Gastrocnemius medialis (tissue), 4 donors: ENCODE results near the gene OSTM1. TPM values are rescaled to one million over a fixed set of nuclear protein-coding genes. Genes with fewer than 3 reads are reported as not detected.

Experiments
- ATAC-seq, 2 donors: fragments of 150-250 bp; one replicate each; pipeline ENCODE4 v1.9.1; 2016
- DNase-seq, 2 donors: peaks; one replicate each; pipeline ENCODE4 v3.0.0-alpha.2; 2019
- H3K27ac ChIP-seq, 4 donors: fragments of 200-600 bp; sonication (generic); 1 replicate in 1 of 4; 2 replicates in 3 of 4; pipeline ENCODE4 v1.5.1; 2016 to 2018; ENCODE audit warnings: mild to moderate bottlenecking in 2 of 4, moderate library complexity in 1 of 4
- H3K27me3 ChIP-seq, 3 donors: fragments of 200-600 bp; sonication (generic) in 2 of 3; 1 replicate in 1 of 3; 2 replicates in 2 of 3; pipeline versions ENCODE4 v1.5.1 to v1.6.0; 2016 to 2019; ENCODE audit warnings: mild to moderate bottlenecking in 1 of 3, moderate library complexity in 1 of 3
- H3K36me3 ChIP-seq, 2 donors: fragments of 200-600 bp; sonication (generic) in 1 of 2; one replicate each; pipeline ENCODE4 v1.5.1; 2017 to 2018
- H3K4me1 ChIP-seq, 2 donors: fragments of 200-600 bp; sonication (generic) in 1 of 2; one replicate each; pipeline ENCODE4 v1.5.1; 2016 to 2017; ENCODE audit warnings: mild to moderate bottlenecking in 2 of 2
- H3K4me3 ChIP-seq, 4 donors: fragments of 200-600 bp; sonication (generic) in 3 of 4; 1 replicate in 1 of 4; 2 replicates in 3 of 4; pipeline ENCODE4 v1.5.1; 2016 to 2019; ENCODE audit warnings: mild to moderate bottlenecking in 2 of 4
- H3K9me3 ChIP-seq, 3 donors: fragments of 200-600 bp; sonication (generic) in 2 of 3; 1 replicate in 1 of 3; 2 replicates in 2 of 3; pipeline ENCODE4 v1.5.1; 2016 to 2019
- POLR2A ChIP-seq, 2 donors: fragments of 450-650 bp; IDR thresholded peaks; one replicate each; pipeline ENCODE4 v1.6.1; 2017; ENCODE audit warnings: antibody characterized with exemption in 2 of 2, mild to moderate bottlenecking in 2 of 2, moderate library complexity in 2 of 2
- in situ Hi-C, 4 donors: fragments of 200-750 bp; cut with MboI; loops; one replicate each; pipeline versions ENCODE4 v1.15.0 to v1.8.0; 2017; ENCODE audit warnings: low sequenced_read_pairs in 4 of 4
- intact Hi-C: fragments of 100-400 bp; cut with DNase I; formaldehyde crosslinking; loops from one replicate; pipeline ENCODE4 v1.15.1; 2023; ENCODE audit warnings: low total_unique reads
- total RNA-seq, 4 donors: library from RNA; depleted of rRNA; stranded (reverse); fragments of >200 nt; gene quantifications; one replicate each; pipeline versions ENCODE4 v1.1.0 to v1.2.3, GENCODE V29; 2016
- TF ChIP-seq, protein P1 (sequence below), 5 experiments: fragments of 450-650 bp in 3 of 5; fragments of 200-600 bp in 2 of 5; sonication (generic) in 2 of 5; IDR thresholded peaks in 4 of 5; conservative IDR thresholded peaks in 1 of 5; 1 replicate in 4 of 5; 2 replicates in 1 of 5; pipeline ENCODE4 v1.5.1; 2016 to 2019; ENCODE audit warnings: antibody characterized with exemption in 5 of 5, mild to moderate bottlenecking in 3 of 5, moderate library complexity in 3 of 5

The OSTM1 gene
- total RNA-seq, 4 donors from 2014 or later, result 28.3 to 64.3 (median 40.0) TPM

- H3K27ac ChIP-seq, result no peak overlapping the region
- no peak for TF ChIP-seq POLR2A (IDR thresholded peaks at IDR 0.05)
- TF ChIP-seq, protein P1, sequence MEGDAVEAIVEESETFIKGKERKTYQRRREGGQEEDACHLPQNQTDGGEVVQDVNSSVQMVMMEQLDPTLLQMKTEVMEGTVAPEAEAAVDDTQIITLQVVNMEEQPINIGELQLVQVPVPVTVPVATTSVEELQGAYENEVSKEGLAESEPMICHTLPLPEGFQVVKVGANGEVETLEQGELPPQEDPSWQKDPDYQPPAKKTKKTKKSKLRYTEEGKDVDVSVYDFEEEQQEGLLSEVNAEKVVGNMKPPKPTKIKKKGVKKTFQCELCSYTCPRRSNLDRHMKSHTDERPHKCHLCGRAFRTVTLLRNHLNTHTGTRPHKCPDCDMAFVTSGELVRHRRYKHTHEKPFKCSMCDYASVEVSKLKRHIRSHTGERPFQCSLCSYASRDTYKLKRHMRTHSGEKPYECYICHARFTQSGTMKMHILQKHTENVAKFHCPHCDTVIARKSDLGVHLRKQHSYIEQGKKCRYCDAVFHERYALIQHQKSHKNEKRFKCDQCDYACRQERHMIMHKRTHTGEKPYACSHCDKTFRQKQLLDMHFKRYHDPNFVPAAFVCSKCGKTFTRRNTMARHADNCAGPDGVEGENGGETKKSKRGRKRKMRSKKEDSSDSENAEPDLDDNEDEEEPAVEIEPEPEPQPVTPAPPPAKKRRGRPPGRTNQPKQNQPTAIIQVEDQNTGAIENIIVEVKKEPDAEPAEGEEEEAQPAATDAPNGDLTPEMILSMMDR (IDR thresholded peaks at IDR 0.05 in 4 of 5, conservative IDR thresholded peaks at IDR 0.05 in 1 of 5), result no peak
- H3K4me3 ChIP-seq, result no peak overlapping the region
- intact Hi-C loops (no loop called here), in situ Hi-C loops (no loop called here)
- peaks cover 0 to 29% of the 10 kb centered on the region in 2 donors for H3K36me3 ChIP-seq
- no peaks in the 10 kb centered on the region for H3K9me3 ChIP-seq
- DNase-seq, result no peak
- no peak for ATAC-seq
- no peaks in the 10 kb centered on the region for H3K4me1 ChIP-seq
- no peaks in the 10 kb centered on the region for H3K27me3 ChIP-seq
These were observed 34.9 kb downstream of the OSTM1 start for GRCh38 chr6:108039681-108040080.

DNA sequence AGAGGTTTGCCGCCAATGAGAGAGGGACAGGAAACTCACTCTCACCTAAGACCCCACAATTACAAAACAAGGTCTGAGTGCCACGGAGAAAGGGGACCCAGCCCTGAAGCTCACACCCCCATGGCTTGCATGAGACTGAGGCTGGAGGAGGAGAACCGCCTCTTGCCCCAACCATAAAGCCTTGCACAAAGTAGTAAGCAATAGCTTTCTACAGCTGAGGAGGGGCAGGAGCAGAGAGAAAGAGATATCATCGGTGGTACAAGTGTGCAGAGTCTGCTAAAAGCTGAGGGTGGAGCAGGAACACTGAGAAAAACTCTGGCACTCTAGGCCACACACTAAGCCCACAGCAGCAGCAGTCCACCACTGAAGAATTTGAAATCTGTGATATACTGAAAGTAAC, 37.7 kb downstream of the OSTM1 start:
- Histone ChIP-seq H3K9me3 (no peaks in the 10 kb centered on the region), H3K4me1 (no peaks in the 10 kb centered on the region), H3K27me3 (no peaks in the 10 kb centered on the region), H3K4me3 (no peak overlapping the region), H3K36me3 (peaks cover 0 to 22% of the 10 kb centered on the region in 2 donors), H3K27ac (no peak overlapping the region)
- TF ChIP-seq, protein P1 (IDR thresholded peaks at IDR 0.05 in 4 of 5, conservative IDR thresholded peaks at IDR 0.05 in 1 of 5), result no peak
- TF ChIP-seq POLR2A (IDR thresholded peaks at IDR 0.05), result no peak
- ATAC-seq (no peak), DNase-seq (no peak)
- intact Hi-C loops, result no loop called here
- in situ Hi-C loops, result no loop called here

DNA sequence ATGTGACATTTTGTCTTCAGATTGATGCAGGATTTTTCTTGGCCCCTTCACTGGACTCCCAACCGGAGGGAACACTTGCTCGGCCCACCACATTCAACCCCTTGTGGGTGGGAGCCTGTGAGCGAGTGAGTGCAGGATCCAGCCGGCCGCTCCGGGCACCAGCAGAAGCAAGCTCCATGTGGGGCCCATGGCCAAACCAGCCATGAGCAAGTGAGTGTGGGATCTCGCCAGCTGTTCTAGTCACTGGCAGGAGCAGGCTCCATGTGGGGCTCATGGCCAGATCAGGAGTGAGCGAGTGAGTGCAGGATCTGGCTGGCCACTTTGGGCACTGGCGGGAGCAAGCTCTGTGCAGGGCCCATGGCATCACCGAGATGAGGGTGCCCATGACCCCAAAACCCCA, 42.6 kb downstream of the OSTM1 start:
- Histone ChIP-seq H3K36me3 (no peaks in the 10 kb centered on the region), H3K4me1 (no peaks in the 10 kb centered on the region), H3K4me3 (no peak overlapping the region), H3K27me3 (no peaks in the 10 kb centered on the region), H3K27ac (no peak overlapping the region), H3K9me3 (no peaks in the 10 kb centered on the region)
- ATAC-seq (peak; percentile 58 to 72), DNase-seq (peak; percentile 18 to 55)
- TF ChIP-seq, protein P1 (IDR thresholded peaks at IDR 0.05 in 4 of 5, conservative IDR thresholded peaks at IDR 0.05 in 1 of 5), result no peak
- no peak for TF ChIP-seq POLR2A (IDR thresholded peaks at IDR 0.05)
- in situ Hi-C loops, result no loop called here
- intact Hi-C loops, result no loop called here

GRCh38 chr6:108030211-108030610, 44.3 kb downstream of the OSTM1 start:
- no peak for DNase-seq
- Histone ChIP-seq H3K36me3 (no peaks in the 10 kb centered on the region), H3K4me3 (no peak overlapping the region), H3K27me3 (no peaks in the 10 kb centered on the region), H3K4me1 (no peaks in the 10 kb centered on the region), H3K9me3 (no peaks in the 10 kb centered on the region), H3K27ac (no peak overlapping the region)
- in situ Hi-C loops, result no loop called here
- intact Hi-C loops, result no loop called here
- TF ChIP-seq POLR2A (IDR thresholded peaks at IDR 0.05), result no peak
- ATAC-seq, result no peak

GRCh38 chr6:108029226-108029921, 45.2 kb downstream of the OSTM1 start:
- no peaks in the 10 kb centered on the region for H3K4me1 ChIP-seq
- no peak overlapping the region for H3K27ac ChIP-seq
- no peak overlapping the region for H3K4me3 ChIP-seq
- TF ChIP-seq POLR2A (IDR thresholded peaks at IDR 0.05), result no peak
- TF ChIP-seq, protein P1 (IDR thresholded peaks at IDR 0.05 in 4 of 5, conservative IDR thresholded peaks at IDR 0.05 in 1 of 5), result no peak
- intact Hi-C loops, result no loop called here
- in situ Hi-C loops, result no loop called here
- no peaks in the 10 kb centered on the region for H3K36me3 ChIP-seq
- H3K9me3 ChIP-seq, result no peaks in the 10 kb centered on the region
- H3K27me3 ChIP-seq, result no peaks in the 10 kb centered on the region
- ATAC-seq (no peak), DNase-seq (no peak)
